ENCODE data around the gene NEK1.
"Not testable (repeated sequence)": the region's sequence is repeated elsewhere in the genome, so short reads cannot be mapped to it uniquely, and the experiment has no call there.

DNA sequence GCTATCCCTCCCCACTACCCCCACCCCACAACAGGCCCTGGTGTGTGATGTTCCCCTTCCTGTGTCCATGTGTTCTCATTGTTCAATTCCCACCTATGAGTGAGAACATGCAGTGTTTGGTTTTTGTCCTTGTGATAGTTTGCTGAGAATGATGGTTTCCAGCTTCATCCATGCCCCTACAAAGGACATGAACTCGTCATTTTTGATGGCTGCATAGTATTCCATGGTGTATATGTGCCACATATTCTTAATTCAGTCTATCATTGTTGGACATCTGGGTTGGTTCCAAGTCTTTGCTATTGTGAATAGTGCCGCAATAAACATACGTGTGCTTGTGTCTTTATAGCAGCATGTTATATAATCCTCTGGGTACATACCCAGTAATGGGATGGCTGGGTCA lies 118.1 kb downstream of the NEK1 start:
- TF ChIP-seq, protein P1, sequence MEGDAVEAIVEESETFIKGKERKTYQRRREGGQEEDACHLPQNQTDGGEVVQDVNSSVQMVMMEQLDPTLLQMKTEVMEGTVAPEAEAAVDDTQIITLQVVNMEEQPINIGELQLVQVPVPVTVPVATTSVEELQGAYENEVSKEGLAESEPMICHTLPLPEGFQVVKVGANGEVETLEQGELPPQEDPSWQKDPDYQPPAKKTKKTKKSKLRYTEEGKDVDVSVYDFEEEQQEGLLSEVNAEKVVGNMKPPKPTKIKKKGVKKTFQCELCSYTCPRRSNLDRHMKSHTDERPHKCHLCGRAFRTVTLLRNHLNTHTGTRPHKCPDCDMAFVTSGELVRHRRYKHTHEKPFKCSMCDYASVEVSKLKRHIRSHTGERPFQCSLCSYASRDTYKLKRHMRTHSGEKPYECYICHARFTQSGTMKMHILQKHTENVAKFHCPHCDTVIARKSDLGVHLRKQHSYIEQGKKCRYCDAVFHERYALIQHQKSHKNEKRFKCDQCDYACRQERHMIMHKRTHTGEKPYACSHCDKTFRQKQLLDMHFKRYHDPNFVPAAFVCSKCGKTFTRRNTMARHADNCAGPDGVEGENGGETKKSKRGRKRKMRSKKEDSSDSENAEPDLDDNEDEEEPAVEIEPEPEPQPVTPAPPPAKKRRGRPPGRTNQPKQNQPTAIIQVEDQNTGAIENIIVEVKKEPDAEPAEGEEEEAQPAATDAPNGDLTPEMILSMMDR (optimal IDR thresholded peaks at IDR 0.05 in 1 of 3, IDR thresholded peaks at IDR 0.05 in 1 of 3, conservative IDR thresholded peaks at IDR 0.05 in 1 of 3; ENCODE audit: extremely low read depth in 1 of 3, insufficient read depth in 2 of 3, low read length in 3 of 3): not testable (repeated sequence)
- TF ChIP-seq EZH2 (IDR thresholded peaks at IDR 0.05; ENCODE audit: low read length): not testable (repeated sequence)

Measured in keratinocyte (primary cell).